ENCODE results near the gene DYRK4. TPM values are rescaled to one million over a fixed set of nuclear protein-coding genes. Genes with fewer than 3 reads are reported as not detected.
A peak's percentile ranks its signal among the peaks of the same experiment; 100 is the strongest.

The DYRK4 gene
- total and polyA plus RNA-seq, 5 donors, result 31.1 to 50.4 (median 32.5) TPM

GRCh38 chr12:4564818-4565217 is 2.8 kb downstream of the DYRK4 start:
- H3K4me1 ChIP-seq (ENCODE audit: control insufficient read depth, insufficient read depth, low read length), result no peaks in the 10 kb centered on the region
- H3K9me3 ChIP-seq (ENCODE audit: control insufficient read depth, low read length), result no peaks in the 10 kb centered on the region
- no peak overlapping the region for H3K4me3 ChIP-seq (ENCODE audit: low read length)
- intact Hi-C loops (cut with DNase I), result no loop called here
- WGBS, result 56% methylated on average over 5 of the region's 5 CpGs
- ATAC-seq (no peak), DNase-seq (no peak)
- H3K27me3 ChIP-seq (ENCODE audit: control insufficient read depth, insufficient read depth), result no peaks in the 10 kb centered on the region
- H3K27ac ChIP-seq (ENCODE audit: low read length), result no peak overlapping the region

DNA sequence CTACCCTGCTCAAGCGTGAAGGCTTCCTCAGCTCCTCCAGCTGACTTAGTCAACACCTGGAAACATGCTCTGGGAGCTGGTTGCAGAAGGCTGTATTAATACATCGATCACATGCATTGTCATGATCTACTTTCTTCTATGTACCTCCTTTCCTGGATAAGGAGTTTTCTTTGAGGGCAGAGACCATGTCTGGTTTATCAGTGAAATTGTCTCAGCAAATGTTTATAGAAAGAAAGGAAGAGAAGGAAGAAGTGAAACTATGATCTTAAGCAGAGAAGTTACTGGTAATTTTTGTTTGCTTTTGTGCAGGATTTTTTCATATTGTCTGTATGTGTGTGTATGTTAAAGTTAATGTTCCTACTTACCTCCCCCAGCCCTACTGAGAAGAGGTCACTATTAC is 4.5 kb downstream of the DYRK4 start:
- Histone ChIP-seq H3K27me3 (ENCODE audit: control insufficient read depth, insufficient read depth) (no peaks in the 10 kb centered on the region), H3K4me3 (ENCODE audit: low read length) (no peak overlapping the region), H3K9me3 (ENCODE audit: control insufficient read depth, low read length) (no peaks in the 10 kb centered on the region), H3K4me1 (ENCODE audit: control insufficient read depth, insufficient read depth, low read length) (no peaks in the 10 kb centered on the region), H3K27ac (ENCODE audit: low read length) (no peak overlapping the region)
- DNase-seq (no peak), ATAC-seq (no peak)
- 82% methylated on average over 2 of the region's 2 CpGs for WGBS
- intact Hi-C loops (cut with DNase I), result no loop called here

- WGBS, result 66% methylated on average over 3 of the region's 3 CpGs
- peak in 1 of 2 donors; percentile 50 for ATAC-seq
- intact Hi-C loops (cut with DNase I), result no loop called here
Measured at GRCh38 chr12:4567073-4567881, 5.3 kb downstream of the DYRK4 start.

DNA sequence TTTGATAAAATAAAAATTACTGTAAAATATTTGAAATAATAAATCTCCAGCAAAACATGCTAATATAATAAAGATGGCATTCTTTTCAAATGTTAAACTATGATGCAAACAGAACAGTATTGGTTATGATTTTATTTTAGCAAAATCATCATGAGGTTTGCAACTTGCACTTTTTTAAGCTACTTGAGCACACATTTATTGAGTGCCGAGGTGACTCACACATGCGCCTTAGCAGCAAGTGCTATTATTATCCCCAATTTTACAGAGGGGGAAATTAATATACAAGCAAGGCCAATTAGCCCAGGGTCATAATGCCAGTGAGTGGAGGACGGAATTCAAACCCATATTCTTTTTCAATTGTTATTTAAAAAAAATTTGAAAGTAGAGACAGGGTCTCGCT is 7.3 kb downstream of the DYRK4 start:
- Histone ChIP-seq H3K9me3 (ENCODE audit: control insufficient read depth, low read length) (no peaks in the 10 kb centered on the region), H3K4me1 (ENCODE audit: control insufficient read depth, insufficient read depth, low read length) (no peaks in the 10 kb centered on the region), H3K4me3 (ENCODE audit: low read length) (no peak overlapping the region), H3K27ac (ENCODE audit: low read length) (no peak overlapping the region), H3K27me3 (ENCODE audit: control insufficient read depth, insufficient read depth) (no peaks in the 10 kb centered on the region)
- DNase-seq (no peak), ATAC-seq (no peak)
- intact Hi-C loops (cut with DNase I), result no loop called here
- WGBS, result 93% methylated on average over 4 of the region's 4 CpGs

More at GRCh38 chr12:4567073-4567881, 5.3 kb downstream of the DYRK4 start:
- Histone ChIP-seq H3K4me1 (ENCODE audit: control insufficient read depth, insufficient read depth, low read length) (no peaks in the 10 kb centered on the region), H3K4me3 (ENCODE audit: low read length) (no peak overlapping the region), H3K9me3 (ENCODE audit: control insufficient read depth, low read length) (no peaks in the 10 kb centered on the region), H3K27ac (ENCODE audit: low read length) (no peak overlapping the region), H3K27me3 (ENCODE audit: control insufficient read depth, insufficient read depth) (no peaks in the 10 kb centered on the region)
- DNase-seq, result no peak

DNA sequence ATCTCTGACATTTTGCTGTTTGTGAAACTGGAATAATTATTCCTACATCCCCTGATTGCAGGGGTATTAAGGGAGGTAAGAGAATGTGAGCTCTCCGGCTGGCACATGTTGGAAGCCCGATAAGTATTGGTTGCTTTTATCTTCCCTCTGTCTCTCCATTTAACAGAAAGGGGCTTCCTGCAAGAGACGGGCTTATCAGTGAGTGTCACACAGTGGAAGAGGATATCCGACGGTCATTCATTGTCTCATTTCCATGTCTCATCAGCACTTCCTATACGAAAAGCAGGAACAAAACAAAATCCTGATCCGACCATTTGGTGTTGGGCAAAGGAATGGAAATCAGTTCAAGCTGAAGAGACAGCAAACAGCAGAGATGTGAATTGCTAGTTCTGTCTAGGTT is 10.7 kb downstream of the DYRK4 start:
- DNase-seq, result no peak
- H3K4me3 ChIP-seq (ENCODE audit: low read length), result no peak overlapping the region
- H3K27me3 ChIP-seq (ENCODE audit: control insufficient read depth, insufficient read depth), result no peaks in the 10 kb centered on the region
- H3K4me1 ChIP-seq (ENCODE audit: control insufficient read depth, insufficient read depth, low read length), result no peaks in the 10 kb centered on the region
- 28% methylated on average over 7 of the region's 7 CpGs for WGBS
- H3K27ac ChIP-seq (ENCODE audit: low read length), result no peak overlapping the region
- no peak for ATAC-seq
- no peaks in the 10 kb centered on the region for H3K9me3 ChIP-seq (ENCODE audit: control insufficient read depth, low read length)
- intact Hi-C loops (cut with DNase I), result no loop called here

- 28% methylated on average over 8 of the region's 8 CpGs for WGBS
Measured at GRCh38 chr12:4579305-4580102, 17.5 kb downstream of the DYRK4 start.

DNA sequence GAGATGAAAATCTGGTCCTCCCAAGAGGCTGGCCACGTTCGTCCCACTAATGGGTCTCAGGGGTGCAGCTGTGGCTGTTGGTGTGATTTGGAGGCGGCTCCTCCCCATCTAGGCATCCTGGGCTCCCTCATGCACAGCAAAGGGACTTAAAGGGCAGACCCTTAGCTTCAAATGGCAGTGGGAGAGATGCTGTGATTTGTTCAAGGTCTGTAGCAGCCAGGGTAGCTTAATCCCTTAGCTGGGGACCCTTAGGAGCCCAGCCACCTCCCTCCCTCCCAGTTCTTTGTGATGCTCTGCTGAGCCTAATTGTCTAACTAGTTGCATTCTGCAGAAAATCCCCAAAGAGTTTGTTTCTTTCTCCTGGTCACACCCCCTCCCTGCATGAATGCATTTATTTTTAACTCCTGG is 18.3 kb downstream of the DYRK4 start:
- DNase-seq (no peak), ATAC-seq (no peak)
- WGBS, result 55% methylated on average over 3 of the region's 3 CpGs
- no peak overlapping the region for H3K4me3 ChIP-seq (ENCODE audit: low read length)
- H3K27me3 ChIP-seq (ENCODE audit: control insufficient read depth, insufficient read depth), result no peaks in the 10 kb centered on the region
- no peaks in the 10 kb centered on the region for H3K4me1 ChIP-seq (ENCODE audit: control insufficient read depth, insufficient read depth, low read length)
- H3K9me3 ChIP-seq (ENCODE audit: control insufficient read depth, low read length), result no peaks in the 10 kb centered on the region
- no peak overlapping the region for H3K27ac ChIP-seq (ENCODE audit: low read length)
- intact Hi-C loops (cut with DNase I), result no loop called here

More at GRCh38 chr12:4579305-4580102, 17.5 kb downstream of the DYRK4 start:
- Histone ChIP-seq H3K4me1 (ENCODE audit: control insufficient read depth, insufficient read depth, low read length) (no peaks in the 10 kb centered on the region), H3K4me3 (ENCODE audit: low read length) (no peak overlapping the region), H3K27ac (ENCODE audit: low read length) (no peak overlapping the region), H3K9me3 (ENCODE audit: control insufficient read depth, low read length) (no peaks in the 10 kb centered on the region), H3K27me3 (ENCODE audit: control insufficient read depth, insufficient read depth) (no peaks in the 10 kb centered on the region)
- intact Hi-C loops (cut with DNase I), result no loop called here
- ATAC-seq (peak in 1 of 2 donors; percentile 46), DNase-seq (no peak)

GRCh38 chr12:4584281-4584680 is 22.3 kb downstream of the DYRK4 start:
- ATAC-seq, result no peak
- H3K4me1 ChIP-seq (ENCODE audit: control insufficient read depth, insufficient read depth, low read length), result no peaks in the 10 kb centered on the region
- no peak overlapping the region for H3K4me3 ChIP-seq (ENCODE audit: low read length)
- DNase-seq, result no peak
- no peaks in the 10 kb centered on the region for H3K9me3 ChIP-seq (ENCODE audit: control insufficient read depth, low read length)
- H3K27me3 ChIP-seq (ENCODE audit: control insufficient read depth, insufficient read depth), result no peaks in the 10 kb centered on the region
- 86% methylated on average over 6 of the region's 6 CpGs for WGBS
- H3K27ac ChIP-seq (ENCODE audit: low read length), result no peak overlapping the region
- intact Hi-C loops (cut with DNase I), result no loop called here

- Histone ChIP-seq H3K4me1 (ENCODE audit: control insufficient read depth, insufficient read depth, low read length) (no peaks in the 10 kb centered on the region), H3K9me3 (ENCODE audit: control insufficient read depth, low read length) (no peaks in the 10 kb centered on the region), H3K27ac (ENCODE audit: low read length) (no peak overlapping the region), H3K4me3 (ENCODE audit: low read length) (no peak overlapping the region), H3K27me3 (ENCODE audit: control insufficient read depth, insufficient read depth) (no peaks in the 10 kb centered on the region)
- DNase-seq (no peak), ATAC-seq (no peak)
- WGBS, result 55% methylated on average over 7 of the region's 7 CpGs
- intact Hi-C loops (cut with DNase I), result no loop called here
Measured at GRCh38 chr12:4584896-4585295, 22.9 kb downstream of the DYRK4 start.

DNA sequence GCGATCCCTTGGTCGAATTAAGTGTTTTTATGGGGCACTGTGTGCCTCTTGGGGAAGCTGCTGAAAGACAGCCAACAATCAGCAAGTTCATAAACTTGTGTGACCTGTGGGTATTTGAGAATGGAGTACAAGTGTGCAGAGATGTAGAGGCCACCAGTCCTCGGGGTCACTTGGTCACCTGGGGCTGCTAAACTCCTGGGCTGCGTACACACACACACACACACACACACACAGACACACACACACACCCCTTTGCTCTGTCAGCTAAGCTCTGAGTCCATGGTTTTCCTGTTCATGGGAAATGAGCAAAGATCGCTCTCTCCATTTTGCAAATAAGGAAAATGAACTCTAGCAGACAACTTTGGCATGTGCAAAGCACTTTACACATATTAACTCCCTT is 24.5 kb downstream of the DYRK4 start:
- Histone ChIP-seq H3K4me1 (ENCODE audit: control insufficient read depth, insufficient read depth, low read length) (no peaks in the 10 kb centered on the region), H3K4me3 (ENCODE audit: low read length) (no peak overlapping the region), H3K27ac (ENCODE audit: low read length) (no peak overlapping the region), H3K9me3 (ENCODE audit: control insufficient read depth, low read length) (no peaks in the 10 kb centered on the region), H3K27me3 (ENCODE audit: control insufficient read depth, insufficient read depth) (no peaks in the 10 kb centered on the region)
- ATAC-seq (no peak), DNase-seq (no peak)
- WGBS, result 63% methylated on average over 5 of the region's 5 CpGs
- intact Hi-C loops (cut with DNase I), result no loop called here

- 66% methylated on average over 9 of the region's 9 CpGs for WGBS
- no peaks in the 10 kb centered on the region for H3K9me3 ChIP-seq (ENCODE audit: control insufficient read depth, low read length)
- DNase-seq (no peak), ATAC-seq (no peak)
- H3K27me3 ChIP-seq (ENCODE audit: control insufficient read depth, insufficient read depth), result no peaks in the 10 kb centered on the region
- no peak overlapping the region for H3K4me3 ChIP-seq (ENCODE audit: low read length)
- no peaks in the 10 kb centered on the region for H3K4me1 ChIP-seq (ENCODE audit: control insufficient read depth, insufficient read depth, low read length)
- intact Hi-C loops (cut with DNase I), result no loop called here
- no peak overlapping the region for H3K27ac ChIP-seq (ENCODE audit: low read length)
Measured at GRCh38 chr12:4587108-4587507, 25.1 kb downstream of the DYRK4 start.

All from right cardiac atrium (tissue), 5 donors.